IMR-90 (cell line): ENCODE measurements around the gene CLOCK. TPM values are rescaled to one million over a fixed set of nuclear protein-coding genes. Genes with fewer than 3 reads are reported as not detected.

Experiments used
- ATAC-seq: fragments of 200-7000 bp; cut with Tn5 transposase; 2 replicates; pipeline ENCODE4 v1.9.1; 2020; ENCODE audit warnings: low read depth, mild to moderate bottlenecking, moderate library complexity
- BruUV-seq: library from RNA; stranded (reverse); fragments of 400-500 nt; replicated peaks from 2 replicates; lab custom pipeline; 2021; lab: Mats Ljungman, UMichigan
- CTCF ChIA-PET: fragments of 300-600 bp; formaldehyde crosslinking; extraction: SDS; loops from one replicate; lab custom pipeline; 2021; ENCODE audit warnings: antibody characterized with exemption; lab: Yijun Ruan, JAX
- POLR2A ChIA-PET: fragments of 300-600 bp; sonication (Branson Sonifier 250); formaldehyde crosslinking; loops from one replicate; lab custom pipeline; 2022; ENCODE audit warnings: antibody characterized with exemption; ENCODE audit not compliant: unreplicated experiment; lab: Charles Lee
- DNase-seq: peaks from one replicate; pipeline ENCODE4 v3.0.0; 2013
- H2AFZ ChIP-seq: replicated peaks from 2 replicates; pipeline ENCODE3; 2013; ENCODE audit warnings: low read length, mild to moderate bottlenecking; ENCODE audit not compliant: poor library complexity
- H2AK5ac ChIP-seq: 2 replicates; pipeline ENCODE4 v1.6.1; 2013; ENCODE audit warnings: low read depth, low read length, inconsistent platforms
- H2AK9ac ChIP-seq: replicated peaks from 2 replicates; pipeline ENCODE3; 2013; ENCODE audit warnings: mild to moderate bottlenecking, low read depth, low read length, moderate library complexity; ENCODE audit not compliant: poor library complexity
- H2BK120ac ChIP-seq: 2 replicates; pipeline ENCODE4 v1.6.1; 2013; ENCODE audit warnings: low read depth, low read length, inconsistent platforms
- H2BK15ac ChIP-seq: 3 replicates; pipeline ENCODE4 v1.6.1; 2013; ENCODE audit warnings: low read depth, low read length, inconsistent platforms
- H2BK20ac ChIP-seq: 2 replicates; pipeline ENCODE4 v1.6.1; 2013; ENCODE audit warnings: low read depth, mild to moderate bottlenecking, inconsistent platforms, low read length, moderate library complexity
- H2BK5ac ChIP-seq: 2 replicates; pipeline ENCODE4 v1.6.1; 2013; ENCODE audit warnings: mild to moderate bottlenecking, low read depth, low read length, inconsistent platforms; ENCODE audit not compliant: poor library complexity, severe bottlenecking
- H3K14ac ChIP-seq: replicated peaks from 2 replicates; pipeline ENCODE4 v1.6.1; 2013; ENCODE audit warnings: low read depth, low read length, inconsistent platforms
- H3K18ac ChIP-seq: 2 replicates; pipeline ENCODE4 v1.6.1; 2013; ENCODE audit warnings: low read depth, low read length, control low read depth
- H3K23ac ChIP-seq: 2 replicates; pipeline ENCODE4 v1.6.1; 2013; ENCODE audit warnings: low read depth, low read length, inconsistent platforms
- H3K27ac ChIP-seq: 2 replicates; pipeline ENCODE4 v1.5.1; 2013; ENCODE audit warnings: mild to moderate bottlenecking, control low read depth, low read length; ENCODE audit not compliant: insufficient read depth
- H3K27me3 ChIP-seq: 2 replicates; pipeline ENCODE4 v1.6.1; 2013; ENCODE audit warnings: low read length; ENCODE audit not compliant: control insufficient read depth, insufficient read depth
- H3K36me3 ChIP-seq: 2 replicates; pipeline ENCODE4 v1.6.1; 2013; ENCODE audit warnings: low read length, mixed read lengths; ENCODE audit not compliant: control insufficient read depth, insufficient read depth
- H3K4ac ChIP-seq: 2 replicates; pipeline ENCODE4 v1.6.1; 2013; ENCODE audit warnings: low read depth, low read length, inconsistent platforms
- H3K4me1 ChIP-seq: 2 replicates; pipeline ENCODE4 v1.6.1; 2013; ENCODE audit warnings: low read length, mixed read lengths; ENCODE audit not compliant: control insufficient read depth, insufficient read depth
- H3K4me2 ChIP-seq: 2 replicates; pipeline ENCODE4 v1.6.1; 2013; ENCODE audit warnings: low read depth, mild to moderate bottlenecking, control low read depth, low read length, moderate library complexity
- H3K4me3 ChIP-seq: 2 replicates; pipeline ENCODE4 v1.5.1; 2013; ENCODE audit warnings: low read depth, mild to moderate bottlenecking, control low read depth, low read length, moderate library complexity; ENCODE audit not compliant: insufficient read depth
- H3K56ac ChIP-seq: 2 replicates; pipeline ENCODE4 v1.6.1; 2013; ENCODE audit warnings: low read length, inconsistent platforms; ENCODE audit not compliant: insufficient read depth; ENCODE audit errors: extremely low read depth
- H3K79me1 ChIP-seq, 2 experiments: 2 replicates each; pipeline ENCODE4 v1.6.1; 2013; ENCODE audit warnings: low read length in 2 of 2, inconsistent platforms in 1 of 2, low read depth in 1 of 2
- H3K9ac ChIP-seq: 2 replicates; pipeline ENCODE4 v1.6.1; 2013; ENCODE audit warnings: low read depth, low read length, control low read depth
- H3K9me1 ChIP-seq: 2 replicates; pipeline ENCODE4 v1.6.1; 2013; ENCODE audit warnings: low read length, inconsistent platforms; ENCODE audit not compliant: insufficient read depth
- H3K9me3 ChIP-seq: 2 replicates; pipeline ENCODE4 v1.6.1; 2013; ENCODE audit warnings: low read length; ENCODE audit not compliant: control insufficient read depth, insufficient read depth
- H4K20me1 ChIP-seq: 2 replicates; pipeline ENCODE4 v1.6.1; 2013; ENCODE audit warnings: low read length, inconsistent platforms; ENCODE audit not compliant: insufficient read depth
- H4K5ac ChIP-seq: 2 replicates; pipeline ENCODE4 v1.6.1; 2013; ENCODE audit warnings: mild to moderate bottlenecking, low read depth, low read length, control low read depth
- H4K8ac ChIP-seq, 2 experiments: 2 replicates each; pipeline ENCODE4 v1.6.1; 2013; ENCODE audit warnings: low read depth in 2 of 2, low read length in 2 of 2, control low read depth in 1 of 2, inconsistent platforms in 1 of 2
- H4K91ac ChIP-seq: 2 replicates; pipeline ENCODE4 v1.6.1; 2013; ENCODE audit warnings: low read depth, low read length, inconsistent platforms; ENCODE audit not compliant: insufficient read depth
- BHLHE40 ChIP-seq: fragments of 150-350 bp; IDR thresholded peaks from 2 replicates; pipeline ENCODE4 v1.6.1; 2016; ENCODE audit warnings: mild to moderate bottlenecking, low read depth, low read length
- CEBPB ChIP-seq: IDR thresholded peaks from 2 replicates; pipeline ENCODE4 v1.6.1; 2012; ENCODE audit warnings: low read depth, low read length, improper control_type of control experiment
- CHD1 ChIP-seq: IDR thresholded peaks from 2 replicates; pipeline ENCODE4 v1.6.1; 2012; ENCODE audit warnings: low read depth, low read length, improper control_type of control experiment
- FOS ChIP-seq: fragments of 150-350 bp; IDR thresholded peaks from 2 replicates; pipeline ENCODE4 v1.6.1; 2016; ENCODE audit warnings: low read depth, low read length
- MAFK ChIP-seq: IDR thresholded peaks from 2 replicates; pipeline ENCODE4 v1.6.1; 2012; ENCODE audit warnings: low read depth, low read length, improper control_type of control experiment
- MAZ ChIP-seq: IDR thresholded peaks from 2 replicates; pipeline ENCODE4 v1.6.1; 2012; ENCODE audit warnings: low read depth, mild to moderate bottlenecking, low read length, improper control_type of control experiment, moderate library complexity, borderline replicate concordance
- MXI1 ChIP-seq: IDR thresholded peaks from 2 replicates; pipeline ENCODE4 v1.6.1; 2012; ENCODE audit warnings: low read depth, mild to moderate bottlenecking, low read length, moderate library complexity, borderline replicate concordance
- POLR2A ChIP-seq: IDR thresholded peaks from 2 replicates; pipeline ENCODE4 v1.6.1; 2012; ENCODE audit warnings: mild to moderate bottlenecking, low read depth, low read length
- RAD21 ChIP-seq: IDR thresholded peaks from 2 replicates; pipeline ENCODE4 v1.6.1; 2012; ENCODE audit warnings: low read length, improper control_type of control experiment
- RCOR1 ChIP-seq: IDR thresholded peaks from 2 replicates; pipeline ENCODE4 v1.6.1; 2012; ENCODE audit warnings: mild to moderate bottlenecking, low read length, improper control_type of control experiment; ENCODE audit not compliant: insufficient replicate concordance
- RFX5 ChIP-seq: IDR thresholded peaks from 2 replicates; pipeline ENCODE4 v1.8.0; 2012; ENCODE audit warnings: low read depth, mild to moderate bottlenecking, low read length, moderate library complexity
- SMC3 ChIP-seq: fragments of 150-350 bp; IDR thresholded peaks from 2 replicates; pipeline ENCODE4 v1.6.1; 2016; ENCODE audit warnings: low read depth, mild to moderate bottlenecking, antibody characterized with exemption, low read length, moderate library complexity
- WGBS, 2 experiments: methylation state at CpG; one replicate each; pipeline versions ENCODE4 v1.1.5 to v1.1.7; 2013; ENCODE audit warnings: missing lambda C conversion rate in 2 of 2; ENCODE audit not compliant: insufficient read length in 1 of 2; ENCODE audit errors: extremely low coverage in 2 of 2; 5-methylcytosine and 5-hydroxymethylcytosine counted together
- dilution Hi-C: fragments of 300-500 bp; cut with HindIII; formaldehyde crosslinking; loops from one replicate; pipeline ENCODE4 v1.14.3; 2018; ENCODE audit warnings: low sequenced_read_pairs; ENCODE audit not compliant: unreplicated experiment
- in situ Hi-C: fragments of 300-500 bp; cut with MboI; formaldehyde crosslinking; loops from 3 replicates; pipeline ENCODE4 v1.14.3; 2019; ENCODE audit warnings: low sequenced_read_pairs, inconsistent platforms, mixed read lengths
- intact Hi-C: fragments of 100-400 bp; cut with micrococcal nuclease; formaldehyde crosslinking; loops from 2 replicates; pipeline ENCODE4 v1.10.0; 2022
- polyA plus RNA-seq, 3 experiments: library from polyadenylated mRNA; depleted of rRNA; stranded (reverse); fragments of >200 nt; gene quantifications; 2 replicates each; pipeline ENCODE4 v1.2.3, GENCODE V29; 2012; ENCODE audit warnings: low replicate concordance in 1 of 3
- total RNA-seq: library from RNA; depleted of rRNA; stranded (reverse); fragments of >200 nt; gene quantifications from 2 replicates; pipeline ENCODE4 v1.2.3, GENCODE V29; 2012
- TF ChIP-seq, protein P1 (sequence below): fragments of 150-350 bp; IDR thresholded peaks from 2 replicates; pipeline ENCODE4 v1.6.1; 2016; ENCODE audit warnings: low read depth, mild to moderate bottlenecking, low read length, moderate library complexity, borderline replicate concordance
- TF ChIP-seq, protein P2 (sequence below): fragments of 150-350 bp; IDR thresholded peaks from 2 replicates; pipeline ENCODE4 v1.6.1; 2017; ENCODE audit warnings: mild to moderate bottlenecking, antibody characterized with exemption, low read length, low read depth
- TF ChIP-seq, protein P3 (sequence below): conservative IDR thresholded peaks from 2 replicates; pipeline ENCODE4 v1.5.1; 2012; ENCODE audit warnings: mild to moderate bottlenecking, low read depth, low read length, improper control_type of control experiment

Gene CLOCK
- total and polyA plus RNA-seq, 2 of the 4 experiments (the other 2 are of a cell fraction): 7.3 to 53.4 TPM

DNA sequence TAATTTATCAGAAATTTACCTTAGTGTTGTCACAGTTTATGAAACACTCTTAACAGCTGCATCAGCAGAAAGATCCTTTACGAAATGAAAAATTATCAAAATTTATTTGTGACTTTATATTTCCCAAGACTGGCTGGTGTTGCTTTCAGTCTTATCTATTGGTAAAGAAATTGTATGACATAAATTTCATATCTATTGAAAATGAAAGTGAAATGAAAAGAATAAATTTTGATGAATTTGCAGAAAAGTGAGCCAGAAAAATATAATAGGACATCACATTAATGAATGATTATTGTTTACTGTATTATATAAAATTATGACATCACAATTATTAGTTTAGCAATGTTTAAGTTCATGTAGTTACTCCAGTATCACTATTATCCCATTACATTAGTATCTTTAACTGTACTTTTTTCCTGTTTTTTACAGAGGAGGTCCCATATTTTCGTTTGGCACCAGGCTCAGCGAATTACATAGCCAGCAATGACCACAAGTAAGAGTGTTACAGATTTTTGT, 164.2 kb downstream of the CLOCK start:
- H3K9me3 ChIP-seq: no peaks in the 10 kb centered on the region
- no peak overlapping the region for H3K23ac ChIP-seq
- TF ChIP-seq FOS (no peak), POLR2A (no peak), RAD21 (no peak), SMC3 (no peak), MAFK (no peak; the same call in none of the 2 replicates), RFX5 (no peak), BHLHE40 (no peak), MXI1 (no peak), MAZ (no peak), CEBPB (no peak), CHD1 (no peak), RCOR1 (no peak)
- TF ChIP-seq, protein P1, sequence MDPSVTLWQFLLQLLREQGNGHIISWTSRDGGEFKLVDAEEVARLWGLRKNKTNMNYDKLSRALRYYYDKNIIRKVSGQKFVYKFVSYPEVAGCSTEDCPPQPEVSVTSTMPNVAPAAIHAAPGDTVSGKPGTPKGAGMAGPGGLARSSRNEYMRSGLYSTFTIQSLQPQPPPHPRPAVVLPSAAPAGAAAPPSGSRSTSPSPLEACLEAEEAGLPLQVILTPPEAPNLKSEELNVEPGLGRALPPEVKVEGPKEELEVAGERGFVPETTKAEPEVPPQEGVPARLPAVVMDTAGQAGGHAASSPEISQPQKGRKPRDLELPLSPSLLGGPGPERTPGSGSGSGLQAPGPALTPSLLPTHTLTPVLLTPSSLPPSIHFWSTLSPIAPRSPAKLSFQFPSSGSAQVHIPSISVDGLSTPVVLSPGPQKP: no peak
- TF ChIP-seq, protein P2, sequence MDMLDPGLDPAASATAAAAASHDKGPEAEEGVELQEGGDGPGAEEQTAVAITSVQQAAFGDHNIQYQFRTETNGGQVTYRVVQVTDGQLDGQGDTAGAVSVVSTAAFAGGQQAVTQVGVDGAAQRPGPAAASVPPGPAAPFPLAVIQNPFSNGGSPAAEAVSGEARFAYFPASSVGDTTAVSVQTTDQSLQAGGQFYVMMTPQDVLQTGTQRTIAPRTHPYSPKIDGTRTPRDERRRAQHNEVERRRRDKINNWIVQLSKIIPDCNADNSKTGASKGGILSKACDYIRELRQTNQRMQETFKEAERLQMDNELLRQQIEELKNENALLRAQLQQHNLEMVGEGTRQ: no peak
- TF ChIP-seq, protein P3, sequence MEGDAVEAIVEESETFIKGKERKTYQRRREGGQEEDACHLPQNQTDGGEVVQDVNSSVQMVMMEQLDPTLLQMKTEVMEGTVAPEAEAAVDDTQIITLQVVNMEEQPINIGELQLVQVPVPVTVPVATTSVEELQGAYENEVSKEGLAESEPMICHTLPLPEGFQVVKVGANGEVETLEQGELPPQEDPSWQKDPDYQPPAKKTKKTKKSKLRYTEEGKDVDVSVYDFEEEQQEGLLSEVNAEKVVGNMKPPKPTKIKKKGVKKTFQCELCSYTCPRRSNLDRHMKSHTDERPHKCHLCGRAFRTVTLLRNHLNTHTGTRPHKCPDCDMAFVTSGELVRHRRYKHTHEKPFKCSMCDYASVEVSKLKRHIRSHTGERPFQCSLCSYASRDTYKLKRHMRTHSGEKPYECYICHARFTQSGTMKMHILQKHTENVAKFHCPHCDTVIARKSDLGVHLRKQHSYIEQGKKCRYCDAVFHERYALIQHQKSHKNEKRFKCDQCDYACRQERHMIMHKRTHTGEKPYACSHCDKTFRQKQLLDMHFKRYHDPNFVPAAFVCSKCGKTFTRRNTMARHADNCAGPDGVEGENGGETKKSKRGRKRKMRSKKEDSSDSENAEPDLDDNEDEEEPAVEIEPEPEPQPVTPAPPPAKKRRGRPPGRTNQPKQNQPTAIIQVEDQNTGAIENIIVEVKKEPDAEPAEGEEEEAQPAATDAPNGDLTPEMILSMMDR: no peak
- in situ Hi-C loops (no loop called here), intact Hi-C loops (no loop called here), dilution Hi-C loops (no loop called here)
- no peak overlapping the region for H2BK15ac ChIP-seq
- no TSS peak for BruUV-seq
- no peak overlapping the region for H4K5ac ChIP-seq
- no peaks in the 10 kb centered on the region for H3K27me3 ChIP-seq
- H3K36me3 ChIP-seq: no peaks in the 10 kb centered on the region
- no peak overlapping the region for H3K9ac ChIP-seq
- no peak overlapping the region for H3K4me3 ChIP-seq
- H3K9me1 ChIP-seq: no peaks in the 10 kb centered on the region; the same call in 1 of the 2 replicates
- no peak overlapping the region for H4K8ac ChIP-seq
- ATAC-seq: no peak
- no peaks in the 10 kb centered on the region for H3K79me1 ChIP-seq
- no peak overlapping the region for H2BK20ac ChIP-seq
- no peak overlapping the region for H4K91ac ChIP-seq
- no peaks in the 10 kb centered on the region for H4K20me1 ChIP-seq
- no peak overlapping the region for H3K4ac ChIP-seq
- H2BK5ac ChIP-seq: no peak overlapping the region
- H3K4me1 ChIP-seq: peaks cover 4% of the 10 kb centered on the region; the same call in 1 of the 2 replicates
- H2AK9ac ChIP-seq: no peak overlapping the region
- no peak overlapping the region for H2AFZ ChIP-seq
- H3K14ac ChIP-seq: no peak overlapping the region
- H3K56ac ChIP-seq: no peak overlapping the region
- H3K27ac ChIP-seq: no peak overlapping the region
- no peak overlapping the region for H2BK120ac ChIP-seq
- DNase-seq: no peak
- H3K4me2 ChIP-seq: no peak overlapping the region
- no peak overlapping the region for H2AK5ac ChIP-seq
- H3K18ac ChIP-seq: no peak overlapping the region
- WGBS, 2 experiments: no CpG with 5 or more reads among the region's 3 CpGs
- POLR2A ChIA-PET: no interaction called here
- CTCF ChIA-PET: interaction anchor here (0.6 kb wide), 1 partner anchor 38 kb away, joined by 3 read pairs; no protein-coding TSS in a partner anchor
